ENCODE results near the gene PHACTR1. TPM values are rescaled to one million over a fixed set of nuclear protein-coding genes. Genes with fewer than 3 reads are reported as not detected.

The PHACTR1 gene
- total RNA-seq, 1 donor from 2014 or later, result 50.7 TPM

GRCh38 chr6:12924911-12925310 lies 208.3 kb downstream of the PHACTR1 start:
- no peaks in the 10 kb centered on the region for H3K4me1 Mint-ChIP-seq (ENCODE audit: low read depth, unreplicated experiment)
- H3K9me3 Mint-ChIP-seq (ENCODE audit: unreplicated experiment), result peaks cover 2% of the 10 kb centered on the region
- TF ChIP-seq CTCF (IDR thresholded peaks at IDR 0.05; ENCODE audit: partially characterized antibody, unreplicated experiment), result no peak
- H3K27me3 Mint-ChIP-seq (ENCODE audit: unreplicated experiment), result no peaks in the 10 kb centered on the region
- no peak overlapping the region for H3K27ac Mint-ChIP-seq (ENCODE audit: unreplicated experiment)
- DNase-seq, result no peak
- no peak overlapping the region for H3K4me3 Mint-ChIP-seq (ENCODE audit: unreplicated experiment)
- no peaks in the 10 kb centered on the region for H3K36me3 Mint-ChIP-seq (ENCODE audit: unreplicated experiment)

- no peak for TF ChIP-seq CTCF (IDR thresholded peaks at IDR 0.05; ENCODE audit: partially characterized antibody, unreplicated experiment)
- no peaks in the 10 kb centered on the region for H3K36me3 Mint-ChIP-seq (ENCODE audit: unreplicated experiment)
- H3K27ac Mint-ChIP-seq (ENCODE audit: unreplicated experiment), result no peak overlapping the region
- no peaks in the 10 kb centered on the region for H3K9me3 Mint-ChIP-seq (ENCODE audit: unreplicated experiment)
- H3K27me3 Mint-ChIP-seq (ENCODE audit: unreplicated experiment), result no peaks in the 10 kb centered on the region
- DNase-seq, result no peak
- H3K4me3 Mint-ChIP-seq (ENCODE audit: unreplicated experiment), result no peak overlapping the region
- H3K4me1 Mint-ChIP-seq (ENCODE audit: low read depth, unreplicated experiment), result no peaks in the 10 kb centered on the region
These were observed 211.2 kb downstream of the PHACTR1 start for GRCh38 chr6:12927746-12928145.

GRCh38 chr6:12929678-12930077 lies 213.1 kb downstream of the PHACTR1 start:
- Mint-ChIP-seq H3K4me1 (ENCODE audit: low read depth, unreplicated experiment) (no peaks in the 10 kb centered on the region), H3K27me3 (ENCODE audit: unreplicated experiment) (no peaks in the 10 kb centered on the region), H3K36me3 (ENCODE audit: unreplicated experiment) (no peaks in the 10 kb centered on the region), H3K9me3 (ENCODE audit: unreplicated experiment) (no peaks in the 10 kb centered on the region), H3K4me3 (ENCODE audit: unreplicated experiment) (no peak overlapping the region), H3K27ac (ENCODE audit: unreplicated experiment) (no peak overlapping the region)
- TF ChIP-seq CTCF (IDR thresholded peaks at IDR 0.05; ENCODE audit: partially characterized antibody, unreplicated experiment), result no peak
- DNase-seq, result no peak

DNA sequence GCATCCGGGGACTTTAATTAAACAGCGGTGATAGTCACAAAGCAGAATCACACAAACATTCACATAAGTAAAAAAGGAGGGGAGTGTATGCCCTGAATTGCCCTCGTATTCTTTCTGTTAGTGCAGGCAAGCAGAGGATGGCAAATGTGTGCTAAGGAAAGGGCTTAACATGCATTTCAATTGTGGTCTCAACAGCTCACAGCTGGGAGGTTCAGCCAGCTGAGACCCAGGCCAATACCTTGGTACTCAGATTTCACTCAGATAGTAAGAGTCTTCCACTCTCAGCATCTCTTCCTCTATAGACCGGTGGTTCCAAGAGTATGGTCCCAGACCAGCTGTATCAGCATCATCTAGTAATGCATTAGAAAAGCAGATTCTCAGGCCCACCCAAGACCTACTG lies 215.1 kb downstream of the PHACTR1 start:
- Mint-ChIP-seq H3K4me3 (ENCODE audit: unreplicated experiment) (no peak overlapping the region), H3K27ac (ENCODE audit: unreplicated experiment) (no peak overlapping the region), H3K9me3 (ENCODE audit: unreplicated experiment) (no peaks in the 10 kb centered on the region), H3K27me3 (ENCODE audit: unreplicated experiment) (no peaks in the 10 kb centered on the region), H3K4me1 (ENCODE audit: low read depth, unreplicated experiment) (no peaks in the 10 kb centered on the region), H3K36me3 (ENCODE audit: unreplicated experiment) (no peaks in the 10 kb centered on the region)
- TF ChIP-seq CTCF (IDR thresholded peaks at IDR 0.05; ENCODE audit: partially characterized antibody, unreplicated experiment), result no peak
- DNase-seq, result no peak

- no peak for TF ChIP-seq CTCF (IDR thresholded peaks at IDR 0.05; ENCODE audit: partially characterized antibody, unreplicated experiment)
- H3K36me3 Mint-ChIP-seq (ENCODE audit: unreplicated experiment), result no peaks in the 10 kb centered on the region
- H3K9me3 Mint-ChIP-seq (ENCODE audit: unreplicated experiment), result no peaks in the 10 kb centered on the region
- H3K27me3 Mint-ChIP-seq (ENCODE audit: unreplicated experiment), result no peaks in the 10 kb centered on the region
- no peaks in the 10 kb centered on the region for H3K4me1 Mint-ChIP-seq (ENCODE audit: low read depth, unreplicated experiment)
- no peak overlapping the region for H3K27ac Mint-ChIP-seq (ENCODE audit: unreplicated experiment)
- H3K4me3 Mint-ChIP-seq (ENCODE audit: unreplicated experiment), result no peak overlapping the region
- no peak for DNase-seq
These were observed 219.1 kb downstream of the PHACTR1 start for GRCh38 chr6:12935637-12936036.

Data from glutamatergic neuron (in vitro differentiated cells).